ENCODE data around the gene C16orf74.

DNA sequence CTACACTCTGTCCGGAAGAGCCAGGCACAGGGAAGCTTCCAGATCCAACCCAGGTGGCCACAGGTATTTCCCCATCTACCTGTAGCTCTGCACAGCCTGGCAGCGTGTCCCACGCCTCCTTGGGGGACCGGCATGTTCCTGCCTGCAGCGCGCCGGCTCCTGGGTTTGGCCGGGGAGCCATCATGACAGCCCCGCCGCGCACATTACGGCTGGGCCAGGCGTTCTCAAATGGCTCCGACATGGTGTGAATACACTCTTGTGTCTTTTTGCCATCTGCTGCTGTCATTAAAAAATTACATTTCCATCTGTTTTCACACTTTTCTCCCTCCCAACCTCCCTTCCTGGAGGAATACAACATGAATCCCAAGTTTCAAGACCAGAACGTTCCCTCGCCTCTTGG lies 54.1 kb downstream of the C16orf74 start:
- TF ChIP-seq, protein P1, sequence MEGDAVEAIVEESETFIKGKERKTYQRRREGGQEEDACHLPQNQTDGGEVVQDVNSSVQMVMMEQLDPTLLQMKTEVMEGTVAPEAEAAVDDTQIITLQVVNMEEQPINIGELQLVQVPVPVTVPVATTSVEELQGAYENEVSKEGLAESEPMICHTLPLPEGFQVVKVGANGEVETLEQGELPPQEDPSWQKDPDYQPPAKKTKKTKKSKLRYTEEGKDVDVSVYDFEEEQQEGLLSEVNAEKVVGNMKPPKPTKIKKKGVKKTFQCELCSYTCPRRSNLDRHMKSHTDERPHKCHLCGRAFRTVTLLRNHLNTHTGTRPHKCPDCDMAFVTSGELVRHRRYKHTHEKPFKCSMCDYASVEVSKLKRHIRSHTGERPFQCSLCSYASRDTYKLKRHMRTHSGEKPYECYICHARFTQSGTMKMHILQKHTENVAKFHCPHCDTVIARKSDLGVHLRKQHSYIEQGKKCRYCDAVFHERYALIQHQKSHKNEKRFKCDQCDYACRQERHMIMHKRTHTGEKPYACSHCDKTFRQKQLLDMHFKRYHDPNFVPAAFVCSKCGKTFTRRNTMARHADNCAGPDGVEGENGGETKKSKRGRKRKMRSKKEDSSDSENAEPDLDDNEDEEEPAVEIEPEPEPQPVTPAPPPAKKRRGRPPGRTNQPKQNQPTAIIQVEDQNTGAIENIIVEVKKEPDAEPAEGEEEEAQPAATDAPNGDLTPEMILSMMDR (IDR thresholded peaks at IDR 0.05 in 4 of 5, conservative IDR thresholded peaks at IDR 0.05 in 1 of 5): no peak
- no peak for TF ChIP-seq POLR2A (IDR thresholded peaks at IDR 0.05)

Data from gastrocnemius medialis (tissue), 4 donors.